Skeletal muscle cell (primary cell): ENCODE results near the gene SIX5.
"Not testable (repeated sequence)": the region's sequence is repeated elsewhere in the genome, so short reads cannot be mapped to it uniquely, and the experiment has no call there.

Experiments
- DNase-seq: peaks from one replicate; pipeline ENCODE4 v3.0.0-alpha.2; 2010; ENCODE audit warnings: low read depth
- H3K4me3 ChIP-seq: 2 replicates; pipeline ENCODE4 v1.5.1; 2011; ENCODE audit warnings: low read depth, mild to moderate bottlenecking, control low read depth, low read length, moderate library complexity

Gene SIX5

GRCh38 chr19:45763691-45764294, 5.3 kb downstream of the SIX5 start:
- DNase-seq: no peak
- H3K4me3 ChIP-seq: no peak overlapping the region

GRCh38 chr19:45762870-45763631, 6.0 kb downstream of the SIX5 start:
- H3K4me3 ChIP-seq: no peak overlapping the region
- no peak for DNase-seq

GRCh38 chr19:45761714-45762113, 7.3 kb downstream of the SIX5 start:
- DNase-seq: no peak
- H3K4me3 ChIP-seq: no peak overlapping the region

GRCh38 chr19:45758921-45759320, 10.1 kb downstream of the SIX5 start:
- H3K4me3 ChIP-seq: no peak overlapping the region
- DNase-seq: no peak

GRCh38 chr19:45757695-45758094, 11.4 kb downstream of the SIX5 start:
- no peak overlapping the region for H3K4me3 ChIP-seq
- no peak for DNase-seq

GRCh38 chr19:45754323-45754722, 14.7 kb downstream of the SIX5 start:
- no peak for DNase-seq
- H3K4me3 ChIP-seq: no peak overlapping the region

- no peak for DNase-seq
- H3K4me3 ChIP-seq: no peak overlapping the region
Observed at GRCh38 chr19:45753548-45753947, 15.5 kb downstream of the SIX5 start.

- H3K4me3 ChIP-seq: no peak overlapping the region
- DNase-seq: no peak
Observed at GRCh38 chr19:45752639-45753038, 16.4 kb downstream of the SIX5 start.

GRCh38 chr19:45751483-45751882, 17.6 kb downstream of the SIX5 start:
- not testable (repeated sequence) for H3K4me3 ChIP-seq, DNase-seq

- no peak for DNase-seq
- H3K4me3 ChIP-seq: no peak overlapping the region
Observed at GRCh38 chr19:45747513-45747912, 21.5 kb downstream of the SIX5 start.

- no peak overlapping the region for H3K4me3 ChIP-seq
- no peak for DNase-seq
Observed at GRCh38 chr19:45746866-45747265, 22.2 kb downstream of the SIX5 start.

- no peak for DNase-seq
- no peak overlapping the region for H3K4me3 ChIP-seq
Observed at GRCh38 chr19:45745606-45746005, 23.4 kb downstream of the SIX5 start.

- no peak overlapping the region for H3K4me3 ChIP-seq
- DNase-seq: no peak
Observed at GRCh38 chr19:45742969-45743368, 26.1 kb downstream of the SIX5 start.

GRCh38 chr19:45739498-45740439, 29.3 kb downstream of the SIX5 start:
- DNase-seq: no peak
- H3K4me3 ChIP-seq: no peak overlapping the region

- H3K4me3 ChIP-seq: no peak within 1 kb of the TSS
Observed at GRCh38 chr19:45733160-45733810, 35.8 kb downstream of the SIX5 start, which contains the start of gene MEIOSIN. MEIOSIN (plus strand) TSS chr19:45733439; CDS start chr19:45735377, 1,938 bp downstream.

GRCh38 chr19:45730368-45731288, 38.4 kb downstream of the SIX5 start, which contains the start of gene FBXO46:
FBXO46 (minus strand) TSS chr19:45730896; CDS start chr19:45713495, 17,401 bp downstream.
- DNase-seq: peak; percentile 96
- H3K4me3 ChIP-seq: peak within 1 kb of the TSS; percentile 66

More at GRCh38 chr19:45733160-45733810, 35.8 kb downstream of the SIX5 start, which contains the start of gene MEIOSIN:
- no peak for DNase-seq

GRCh38 chr19:45729800-45730290, 39.2 kb downstream of the SIX5 start:
- H3K4me3 ChIP-seq: peak overlapping the region; percentile 66
- DNase-seq: no peak

- H3K4me3 ChIP-seq, DNase-seq: not testable (repeated sequence)
Observed at GRCh38 chr19:45728683-45729082, 40.4 kb downstream of the SIX5 start.
